Thyroid gland (tissue), 4 donors: Measurements from ENCODE around the gene ST6GAL2.

Source experiments
- POLR2A ChIP-seq, 2 donors: fragments of 450-650 bp; IDR thresholded peaks; one replicate each; pipeline ENCODE4 v1.6.1; 2017; ENCODE audit warnings: antibody characterized with exemption in 2 of 2, mild to moderate bottlenecking in 2 of 2, moderate library complexity in 1 of 2
- TF ChIP-seq, protein P1 (sequence below), 6 experiments: fragments of 200-600 bp in 3 of 6; fragments of 450-650 bp in 3 of 6; sonication (generic) in 3 of 6; IDR thresholded peaks; one replicate each; pipeline ENCODE4 v1.5.1; 2016 to 2019; ENCODE audit warnings: antibody characterized with exemption in 6 of 6, mild to moderate bottlenecking in 2 of 6, inconsistent platforms in 1 of 6, moderate library complexity in 1 of 6

DNA sequence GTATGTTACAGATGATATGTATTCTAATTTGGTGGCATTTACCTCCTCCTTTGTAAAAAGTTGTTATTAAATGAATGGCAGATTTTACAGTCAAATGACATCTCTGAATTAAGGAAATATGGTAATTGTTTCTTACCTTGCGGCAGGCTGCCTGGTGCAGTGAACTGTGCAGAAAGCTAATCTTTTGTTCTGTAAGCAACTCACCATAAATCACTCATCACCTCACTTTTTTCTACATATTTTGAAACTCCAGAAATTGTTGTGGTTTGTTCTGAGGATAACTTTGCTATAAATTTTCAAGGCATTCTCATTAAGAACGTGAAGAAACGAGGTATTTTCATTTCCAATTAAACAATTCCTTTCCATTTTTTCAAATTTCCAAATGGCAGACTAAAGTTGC is 52.7 kb downstream of the ST6GAL2 start:
- no peak for TF ChIP-seq POLR2A (IDR thresholded peaks at IDR 0.05)
- TF ChIP-seq, protein P1, sequence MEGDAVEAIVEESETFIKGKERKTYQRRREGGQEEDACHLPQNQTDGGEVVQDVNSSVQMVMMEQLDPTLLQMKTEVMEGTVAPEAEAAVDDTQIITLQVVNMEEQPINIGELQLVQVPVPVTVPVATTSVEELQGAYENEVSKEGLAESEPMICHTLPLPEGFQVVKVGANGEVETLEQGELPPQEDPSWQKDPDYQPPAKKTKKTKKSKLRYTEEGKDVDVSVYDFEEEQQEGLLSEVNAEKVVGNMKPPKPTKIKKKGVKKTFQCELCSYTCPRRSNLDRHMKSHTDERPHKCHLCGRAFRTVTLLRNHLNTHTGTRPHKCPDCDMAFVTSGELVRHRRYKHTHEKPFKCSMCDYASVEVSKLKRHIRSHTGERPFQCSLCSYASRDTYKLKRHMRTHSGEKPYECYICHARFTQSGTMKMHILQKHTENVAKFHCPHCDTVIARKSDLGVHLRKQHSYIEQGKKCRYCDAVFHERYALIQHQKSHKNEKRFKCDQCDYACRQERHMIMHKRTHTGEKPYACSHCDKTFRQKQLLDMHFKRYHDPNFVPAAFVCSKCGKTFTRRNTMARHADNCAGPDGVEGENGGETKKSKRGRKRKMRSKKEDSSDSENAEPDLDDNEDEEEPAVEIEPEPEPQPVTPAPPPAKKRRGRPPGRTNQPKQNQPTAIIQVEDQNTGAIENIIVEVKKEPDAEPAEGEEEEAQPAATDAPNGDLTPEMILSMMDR (IDR thresholded peaks at IDR 0.05): no peak
